Progenitor cell of endocrine pancreas (in vitro differentiated cells): Measurements from ENCODE around the gene PEAK3. TPM values are rescaled to one million over a fixed set of nuclear protein-coding genes. Genes with fewer than 3 reads are reported as not detected.

Experiments used
- DNase-seq: peaks from one replicate; pipeline ENCODE4 v3.0.0; 2021; ENCODE audit warnings: low spot score; ENCODE audit not compliant: unreplicated experiment
- H3K27ac Mint-ChIP-seq: 2 replicates; pipeline ENCODE4 v1.8.0; 2021; ENCODE audit warnings: mild to moderate bottlenecking, moderate library complexity, mixed read lengths
- H3K27me3 Mint-ChIP-seq: 2 replicates; pipeline ENCODE4 v1.8.0; 2021; ENCODE audit warnings: mixed read lengths
- H3K36me3 Mint-ChIP-seq: 2 replicates; pipeline ENCODE4 v1.8.0; 2022; ENCODE audit warnings: mixed read lengths; ENCODE audit not compliant: insufficient read depth
- H3K4me1 Mint-ChIP-seq: 2 replicates; pipeline ENCODE4 v1.8.0; 2021; ENCODE audit warnings: low read depth, mixed read lengths
- H3K4me3 Mint-ChIP-seq: 2 replicates; pipeline ENCODE4 v1.8.0; 2021; ENCODE audit warnings: low read depth, mild to moderate bottlenecking, moderate library complexity, mixed read lengths
- H3K9me3 Mint-ChIP-seq: 2 replicates; pipeline ENCODE4 v1.8.0; 2021; ENCODE audit warnings: low read depth, mixed read lengths
- CTCF ChIP-seq: fragments of 200-600 bp; sonication (generic); IDR thresholded peaks from one replicate; pipeline ENCODE4 v1.5.0; 2021; ENCODE audit warnings: antibody characterized with exemption, mild to moderate bottlenecking; ENCODE audit not compliant: unreplicated experiment
- total RNA-seq: library from RNA; stranded (reverse); gene quantifications from 2 replicates; pipeline ENCODE4 v1.2.1, GENCODE V29; 2021

PEAK3 gene
- total RNA-seq, 1 donor from 2014 or later: not detected

GRCh38 chr19:2280633-2281264 lies 1.2 kb downstream of the PEAK3 start:
- Mint-ChIP-seq H3K9me3 (no peaks in the 10 kb centered on the region), H3K4me1 (peaks cover 2% of the 10 kb centered on the region), H3K36me3 (peaks cover 2% of the 10 kb centered on the region), H3K4me3 (no peak overlapping the region), H3K27ac (no peak overlapping the region), H3K27me3 (peaks cover 21% of the 10 kb centered on the region)
- DNase-seq: no peak
- no peak for TF ChIP-seq CTCF

GRCh38 chr19:2278459-2279158 lies 3.4 kb downstream of the PEAK3 start:
- H3K27ac Mint-ChIP-seq: no peak overlapping the region

GRCh38 chr19:2277138-2277537 lies 4.8 kb downstream of the PEAK3 start:
- peaks cover 11% of the 10 kb centered on the region for H3K36me3 Mint-ChIP-seq
- peaks cover 6% of the 10 kb centered on the region for H3K27me3 Mint-ChIP-seq

More at GRCh38 chr19:2278459-2279158, 3.4 kb downstream of the PEAK3 start:
- Mint-ChIP-seq H3K4me1 (peaks cover 8% of the 10 kb centered on the region), H3K36me3 (peaks cover 8% of the 10 kb centered on the region), H3K4me3 (no peak overlapping the region), H3K9me3 (no peaks in the 10 kb centered on the region), H3K27me3 (peaks cover 15% of the 10 kb centered on the region)
- TF ChIP-seq CTCF: no peak
- DNase-seq: no peak

GRCh38 chr19:2276429-2276986 lies 5.5 kb downstream of the PEAK3 start:
- no peak overlapping the region for H3K4me3 Mint-ChIP-seq
- H3K27me3 Mint-ChIP-seq: no peaks in the 10 kb centered on the region
- DNase-seq: no peak
- TF ChIP-seq CTCF: no peak
- peaks cover 13% of the 10 kb centered on the region for H3K4me1 Mint-ChIP-seq
- no peak overlapping the region for H3K27ac Mint-ChIP-seq
- peaks cover 14% of the 10 kb centered on the region for H3K36me3 Mint-ChIP-seq
- no peaks in the 10 kb centered on the region for H3K9me3 Mint-ChIP-seq

More at GRCh38 chr19:2277138-2277537, 4.8 kb downstream of the PEAK3 start:
- H3K4me3 Mint-ChIP-seq: no peak overlapping the region
- no peak for DNase-seq
- H3K4me1 Mint-ChIP-seq: peaks cover 11% of the 10 kb centered on the region
- no peak for TF ChIP-seq CTCF
- H3K27ac Mint-ChIP-seq: no peak overlapping the region
- no peaks in the 10 kb centered on the region for H3K9me3 Mint-ChIP-seq

GRCh38 chr19:2275588-2276428 lies 6.2 kb downstream of the PEAK3 start:
- Mint-ChIP-seq H3K27me3 (no peaks in the 10 kb centered on the region), H3K4me3 (no peak overlapping the region), H3K27ac (no peak overlapping the region), H3K36me3 (peaks cover 15% of the 10 kb centered on the region), H3K4me1 (peaks cover 15% of the 10 kb centered on the region), H3K9me3 (no peaks in the 10 kb centered on the region)
- DNase-seq: no peak
- no peak for TF ChIP-seq CTCF
